SW 1271 (cell line): Measurements from ENCODE around the gene SETD7.

ENCODE experiments used
- DNase-seq, 2 experiments: peaks; one replicate each; lab custom pipeline; 2025; lab: John Stamatoyannopoulos, UW

SETD7 gene

GRCh38 chr4:139574641-139575040, 18.6 kb upstream of the SETD7 start:
- no peak for DNase-seq

- DNase-seq = no peak
Observed at GRCh38 chr4:139568206-139568955, 12.4 kb upstream of the SETD7 start.

- no peak for DNase-seq
Observed at GRCh38 chr4:139567159-139567870, 11.3 kb upstream of the SETD7 start.

- no peak for DNase-seq
Observed at GRCh38 chr4:139564502-139564901, 8.5 kb upstream of the SETD7 start.

- DNase-seq = no peak
Observed at GRCh38 chr4:139563515-139563914, 7.5 kb upstream of the SETD7 start.

- DNase-seq = no peak
Observed at GRCh38 chr4:139562839-139563238, 6.8 kb upstream of the SETD7 start.

- no peak for DNase-seq
Observed at GRCh38 chr4:139562067-139562684, 6.2 kb upstream of the SETD7 start.

- no peak for DNase-seq
Observed at GRCh38 chr4:139560406-139561104, 4.5 kb upstream of the SETD7 start.

GRCh38 chr4:139559687-139560086, 3.7 kb upstream of the SETD7 start:
- DNase-seq = no peak

- DNase-seq = no peak
Observed at GRCh38 chr4:139559089-139559479, 3.1 kb upstream of the SETD7 start.

- DNase-seq = no peak
Observed at GRCh38 chr4:139558235-139559088, 2.4 kb upstream of the SETD7 start.

- no peak for DNase-seq
Observed at GRCh38 chr4:139557556-139558110, 1.6 kb upstream of the SETD7 start.

- peak; percentile 3 to 13 for DNase-seq
Observed at GRCh38 chr4:139556724-139557555, 921 bp upstream of the SETD7 start.

GRCh38 chr4:139555705-139556070, 331 bp downstream of the SETD7 start:
- peak in 1 of 2 experiments; percentile 11 for DNase-seq

- peak; percentile 54 to 83 for DNase-seq
Observed at GRCh38 chr4:139554893-139555704, 920 bp downstream of the SETD7 start.

GRCh38 chr4:139554642-139554892, 1.5 kb downstream of the SETD7 start:
- no peak for DNase-seq

GRCh38 chr4:139553751-139554641, 2.0 kb downstream of the SETD7 start:
- no peak for DNase-seq

- no peak for DNase-seq
Observed at GRCh38 chr4:139552517-139553307, 3.3 kb downstream of the SETD7 start.
